AG20443 (cell line): Measurements from ENCODE around the gene AGTR1.
A peak's percentile ranks its signal among the peaks of the same experiment; 100 is the strongest.

Experiments used
- DNase-seq: peaks from one replicate; pipeline ENCODE4 v3.0.0; 2012; ENCODE audit warnings: low spot score, mixed read lengths

The AGTR1 gene

DNA sequence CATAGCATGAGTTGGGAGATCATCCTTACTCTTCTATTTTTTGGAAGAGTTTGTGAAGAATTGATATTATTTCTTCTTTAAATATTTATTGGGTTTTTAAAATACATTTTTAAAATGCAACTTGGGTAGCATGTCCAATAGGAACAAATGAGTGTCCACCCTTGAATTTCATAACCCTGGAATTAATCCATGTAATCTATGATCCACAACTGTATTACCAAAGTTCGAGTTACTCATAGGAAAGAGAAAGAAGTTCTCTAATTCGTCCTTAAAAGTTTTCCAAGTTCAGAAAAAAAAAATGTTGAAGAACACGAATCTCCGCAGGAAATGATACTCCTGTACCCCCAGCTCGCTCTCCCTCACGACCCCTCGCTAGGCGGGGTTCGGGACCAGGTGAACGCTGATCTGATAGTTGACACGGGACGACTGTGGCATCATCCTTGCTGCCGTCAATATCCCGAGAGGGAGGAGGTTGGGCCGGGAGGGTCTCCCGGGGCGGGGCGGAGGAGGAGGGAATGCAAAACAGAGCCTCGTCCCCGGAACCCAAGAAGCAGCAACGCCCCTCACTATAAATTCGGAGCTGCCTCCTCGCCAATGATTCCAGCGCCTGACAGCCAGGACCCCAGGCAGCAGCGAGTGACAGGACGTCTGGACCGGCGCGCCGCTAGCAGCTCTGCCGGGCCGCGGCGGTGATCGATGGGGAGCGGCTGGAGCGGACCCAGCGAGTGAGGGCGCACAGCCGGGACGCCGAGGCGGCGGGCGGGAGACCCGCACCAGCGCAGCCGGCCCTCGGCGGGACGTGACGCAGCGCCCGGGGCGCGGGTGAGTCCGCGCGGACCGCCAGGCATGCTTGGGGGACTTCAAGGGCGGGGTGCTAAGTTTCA lies at the start of gene AGTR1:
AGTR1 (plus strand) TSS at position 598 of the 884 bp plus-strand sequence. CDS start 43,133 bp downstream, outside the sequence.
- peak; percentile 67 for DNase-seq

DNA sequence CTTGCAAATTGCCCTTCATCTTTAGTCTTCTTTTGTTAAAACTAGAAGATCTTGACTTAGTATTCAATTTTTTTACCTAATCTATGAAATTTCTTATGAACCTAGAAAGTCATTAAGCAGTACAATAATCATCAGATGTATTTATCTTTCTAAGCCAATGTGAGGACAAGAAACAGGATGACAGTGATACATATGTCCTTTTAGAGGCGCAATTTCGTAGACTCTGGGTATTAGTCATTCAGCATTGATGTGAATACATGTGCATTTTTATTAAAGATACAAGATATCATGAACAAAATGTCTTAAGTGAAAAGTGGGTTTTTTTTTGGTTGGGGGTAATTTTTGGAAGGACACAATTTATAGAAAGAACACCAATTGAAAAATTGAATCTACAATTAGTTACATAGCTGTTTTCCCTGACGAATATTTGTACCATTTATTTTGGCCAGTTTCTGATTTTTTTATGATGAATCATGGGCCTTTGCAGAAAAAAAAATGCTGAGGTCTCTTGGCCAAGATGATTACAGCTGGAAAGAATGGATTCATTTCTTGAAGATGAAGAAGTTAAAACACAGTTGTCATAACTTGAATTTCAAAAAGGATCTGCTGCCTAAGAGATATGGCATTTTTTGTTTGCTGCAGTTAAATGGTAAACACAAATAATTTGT lies 48.9 kb upstream of the AGTR1 start:
- DNase-seq = peak; percentile 59

DNA sequence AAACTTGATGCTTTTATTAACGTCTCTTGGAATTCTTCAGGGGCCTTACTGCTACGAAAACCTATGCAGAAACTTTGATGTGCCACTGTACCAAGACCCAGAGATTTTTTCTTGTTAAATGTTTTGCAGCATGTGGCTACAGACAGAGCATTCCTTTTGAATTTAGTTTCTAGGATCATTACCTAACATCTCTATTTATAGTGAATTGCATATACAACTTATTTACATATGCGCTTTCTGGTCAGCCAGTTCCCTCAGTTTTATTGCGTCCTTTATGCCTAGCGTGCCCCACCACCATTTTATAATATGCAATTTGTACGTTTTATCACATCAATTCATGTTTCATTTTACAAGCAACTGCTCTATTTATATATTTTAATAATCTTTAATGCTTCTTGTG lies 46.2 kb upstream of the AGTR1 start:
- DNase-seq = no peak

DNA sequence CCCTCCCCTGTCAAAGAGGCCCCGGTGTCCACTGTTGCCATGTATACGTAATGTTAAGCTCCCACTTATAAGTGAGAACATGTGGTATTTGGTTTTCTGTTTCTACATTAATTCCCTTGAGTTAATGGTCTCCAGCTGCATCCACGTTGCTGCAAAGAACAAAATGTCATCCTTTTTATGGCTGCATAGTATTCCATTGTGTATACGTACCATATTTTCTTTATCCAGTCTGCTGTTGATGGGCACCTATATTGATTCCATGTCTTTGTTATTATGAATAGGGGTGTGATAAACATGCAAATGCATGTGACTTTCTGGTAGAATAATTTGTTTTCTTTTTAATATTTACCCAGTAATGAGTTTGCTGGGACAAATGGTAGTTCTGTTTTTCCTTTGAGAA lies 43.3 kb upstream of the AGTR1 start:
- no peak for DNase-seq

DNA sequence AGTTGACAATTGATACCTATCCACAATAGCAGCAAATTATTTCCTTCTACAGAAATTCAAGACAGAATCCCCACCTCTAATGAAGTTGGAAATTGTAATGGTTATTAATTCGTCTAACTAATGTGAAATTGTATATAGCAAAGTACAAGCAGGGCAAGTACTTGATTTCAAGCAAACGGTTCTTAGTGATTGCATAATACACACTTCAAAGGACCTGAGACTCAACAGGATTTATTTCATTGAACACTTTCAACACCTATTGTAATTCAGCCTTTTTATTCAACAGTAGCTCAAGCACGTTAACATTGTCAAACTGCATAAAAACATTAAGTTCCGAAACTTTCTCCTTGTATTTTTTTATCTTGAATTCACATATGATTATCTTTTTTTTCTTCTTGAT lies 40.2 kb upstream of the AGTR1 start:
- DNase-seq = no peak

DNA sequence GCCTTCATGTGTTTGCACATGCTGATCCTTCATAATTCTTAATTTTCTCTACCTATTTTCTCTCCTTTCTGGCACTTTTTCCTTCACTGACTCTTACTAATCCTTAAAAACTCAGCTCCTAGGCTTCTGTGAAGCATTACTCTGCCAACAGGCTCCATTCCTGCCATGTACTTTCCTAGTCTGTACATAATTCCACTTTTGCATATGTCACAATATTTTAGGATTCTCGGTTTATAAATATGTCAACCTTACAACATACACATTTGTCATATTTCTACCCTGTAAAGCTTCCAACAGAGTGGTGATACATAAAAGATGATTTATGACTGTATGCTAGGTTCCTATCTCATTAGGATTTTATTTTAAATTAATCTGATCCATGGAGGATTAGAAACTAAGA lies 38.2 kb upstream of the AGTR1 start:
- no peak for DNase-seq

DNA sequence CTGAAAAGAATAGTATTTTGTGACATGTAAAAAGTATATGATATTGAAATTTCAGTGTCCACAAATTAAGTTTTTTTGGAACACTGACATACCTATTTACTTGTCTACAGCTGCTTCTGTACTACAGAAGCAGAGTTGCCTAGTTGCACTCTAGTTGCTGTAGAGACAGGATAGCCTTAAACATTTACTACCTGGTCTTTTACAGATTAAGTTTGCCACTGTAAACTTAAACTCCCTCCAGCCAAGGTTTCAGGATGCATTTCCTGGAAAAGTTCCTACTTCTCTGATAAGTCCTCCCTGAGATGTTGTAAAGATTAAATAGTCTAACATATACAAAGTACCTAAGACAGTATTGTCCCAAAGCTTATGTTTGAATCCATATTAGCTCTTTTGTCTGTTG lies 17.4 kb upstream of the AGTR1 start:
- no peak for DNase-seq

DNA sequence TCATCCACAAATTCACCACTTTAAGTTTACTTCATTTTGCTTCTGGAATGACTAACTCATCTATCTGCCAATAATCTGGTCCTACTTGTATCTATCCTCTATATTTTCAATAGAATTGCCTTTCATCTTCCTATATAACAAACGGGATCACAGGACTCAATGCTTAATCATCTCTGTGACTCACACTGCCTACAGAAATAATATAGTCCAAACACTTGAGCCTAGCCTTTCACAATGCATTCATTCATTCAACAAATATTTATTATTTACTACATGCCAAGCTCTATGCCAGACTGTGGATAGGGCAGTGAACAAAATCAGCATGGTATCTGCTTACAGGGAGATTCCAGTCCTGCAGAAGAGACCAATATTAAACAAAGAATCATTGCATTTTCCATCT lies 16.6 kb upstream of the AGTR1 start:
- no peak for DNase-seq

DNA sequence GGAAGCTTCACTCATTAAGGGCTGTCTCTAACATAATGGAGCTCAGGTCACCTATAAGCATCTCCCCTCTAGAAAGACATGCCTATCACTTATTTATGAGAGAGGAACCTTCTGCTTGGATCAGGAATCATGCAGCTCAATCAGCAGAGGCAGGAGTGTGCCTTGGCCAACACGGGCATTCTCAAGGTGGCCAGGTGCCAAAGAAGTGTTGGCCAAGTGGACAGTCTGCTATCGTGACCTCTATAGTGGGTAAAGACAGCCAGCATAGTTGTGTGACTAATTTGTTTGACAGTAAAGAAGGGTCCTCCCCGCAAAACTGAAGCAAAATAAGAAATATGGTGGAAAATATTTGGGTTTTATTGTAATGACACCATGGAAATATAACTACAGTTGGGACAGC lies 14.7 kb upstream of the AGTR1 start:
- no peak for DNase-seq

DNA sequence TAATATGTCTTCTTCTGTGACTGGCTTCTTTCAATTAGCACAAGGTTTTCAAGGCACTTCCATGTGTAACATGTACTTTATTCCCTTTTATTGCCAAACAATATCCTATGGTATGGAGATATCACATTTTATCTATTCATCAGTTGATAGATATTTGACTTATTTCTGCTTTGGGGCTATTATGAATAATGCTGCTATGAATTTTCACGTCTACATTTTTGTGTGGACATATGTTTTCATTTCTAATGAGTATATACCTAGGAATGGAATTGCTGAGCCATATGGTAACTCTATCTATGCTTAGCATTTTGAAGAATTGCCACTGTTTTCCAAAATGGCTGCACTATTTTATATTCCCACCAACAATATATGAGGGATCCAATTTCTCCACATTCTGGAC lies 3.6 kb upstream of the AGTR1 start:
- no peak for DNase-seq

DNA sequence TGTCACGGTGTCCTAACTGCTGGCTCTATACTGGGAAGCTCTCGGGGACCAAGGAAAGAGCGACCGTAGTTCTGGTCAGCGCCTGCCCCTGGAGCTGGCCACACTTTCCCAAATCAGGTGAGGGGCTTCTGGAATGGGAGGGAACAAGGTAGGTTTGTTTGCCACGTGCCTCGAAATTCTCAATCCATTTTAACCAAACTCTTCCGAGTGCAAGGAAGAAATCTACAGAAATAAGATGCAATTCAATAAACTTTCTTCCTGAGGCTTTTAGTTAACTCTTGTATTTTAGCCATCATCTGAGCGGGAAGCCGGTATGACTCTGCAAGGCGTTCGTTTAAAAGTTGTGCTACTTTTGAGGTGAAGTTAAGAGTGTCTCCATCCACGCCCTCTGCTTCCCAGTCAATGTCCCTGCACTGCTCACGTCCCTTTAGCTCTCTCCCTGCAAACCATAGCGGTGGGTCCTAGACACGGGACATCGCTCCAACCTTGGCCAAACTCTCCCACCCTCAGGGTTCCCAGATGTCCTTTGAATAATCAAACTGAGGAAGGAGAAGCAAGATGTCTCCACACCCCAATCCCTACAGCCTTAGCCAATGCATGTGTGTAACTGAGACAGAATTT lies 597 bp downstream of the AGTR1 start:
- DNase-seq = peak; percentile 21

DNA sequence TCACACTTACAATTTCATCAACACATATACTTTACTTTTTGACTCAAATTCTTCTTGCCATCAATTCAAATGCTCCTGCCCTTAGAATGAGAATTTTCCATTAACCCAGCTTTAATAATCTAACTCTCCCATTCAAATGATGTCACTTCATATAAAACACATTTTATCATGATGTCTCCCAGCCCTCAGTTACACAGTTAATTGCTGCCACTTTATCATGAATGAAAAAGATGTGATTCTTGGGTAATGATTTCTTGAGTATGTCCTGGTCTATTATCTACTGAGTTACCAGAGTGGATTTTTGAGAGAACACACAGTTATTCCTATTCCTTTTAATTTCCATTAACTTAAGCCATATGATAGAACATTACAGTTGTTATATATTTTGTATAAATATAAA lies 7.6 kb downstream of the AGTR1 start:
- no peak for DNase-seq

DNA sequence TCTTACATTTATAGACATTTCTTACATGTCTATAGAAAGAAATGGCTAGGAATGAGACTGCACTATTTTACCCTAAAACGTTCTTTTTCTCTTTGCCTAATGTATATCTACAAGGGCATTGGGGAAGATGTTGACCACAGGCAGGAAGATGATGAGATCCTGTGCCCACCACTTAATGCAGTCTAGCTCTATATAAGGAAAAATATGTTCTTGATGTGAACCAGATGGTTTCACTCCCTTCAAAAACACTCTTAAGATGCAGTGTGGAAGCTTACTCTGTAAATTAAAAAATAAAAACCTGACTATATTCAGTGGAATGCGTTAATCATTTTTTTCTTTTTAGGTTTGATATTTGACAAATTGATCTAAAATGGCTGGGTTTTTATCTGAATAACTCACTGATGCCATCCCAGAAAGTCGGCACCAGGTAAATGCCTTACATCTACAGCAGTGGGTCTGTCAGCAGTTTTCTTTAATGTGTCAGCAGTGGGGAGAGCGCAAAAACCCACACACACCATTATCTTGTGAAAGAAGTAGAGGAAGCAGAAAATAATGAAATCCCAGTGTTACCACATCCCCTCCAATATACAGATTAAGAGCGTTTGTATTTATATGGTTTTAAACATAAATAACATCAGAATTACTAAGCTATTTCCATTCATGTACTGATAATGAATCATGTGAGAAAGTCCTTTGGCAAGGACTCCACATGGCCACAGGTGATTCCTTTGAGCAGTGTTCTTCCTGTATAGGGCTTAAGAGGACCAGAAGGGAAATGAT lies 10.1 kb downstream of the AGTR1 start:
- DNase-seq = no peak

DNA sequence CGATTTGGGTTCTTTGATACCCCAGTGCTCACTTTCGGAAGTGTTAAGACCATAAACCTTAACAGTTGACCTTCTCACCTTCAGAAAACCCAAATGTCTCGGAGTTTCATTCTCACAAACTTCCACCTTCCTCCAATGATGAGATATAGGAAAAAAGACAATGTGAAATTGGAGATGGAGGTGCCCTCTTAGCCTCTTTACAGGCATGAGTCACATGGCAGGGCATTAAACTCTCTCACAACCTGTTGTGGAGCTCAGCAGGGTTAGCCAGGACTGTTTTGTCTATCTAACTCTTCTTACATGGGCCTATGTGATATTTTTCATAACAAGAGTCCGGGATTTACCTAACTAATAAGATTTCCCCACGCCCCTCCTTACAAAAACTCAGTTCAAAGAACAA lies 10.7 kb downstream of the AGTR1 start:
- DNase-seq = no peak

DNA sequence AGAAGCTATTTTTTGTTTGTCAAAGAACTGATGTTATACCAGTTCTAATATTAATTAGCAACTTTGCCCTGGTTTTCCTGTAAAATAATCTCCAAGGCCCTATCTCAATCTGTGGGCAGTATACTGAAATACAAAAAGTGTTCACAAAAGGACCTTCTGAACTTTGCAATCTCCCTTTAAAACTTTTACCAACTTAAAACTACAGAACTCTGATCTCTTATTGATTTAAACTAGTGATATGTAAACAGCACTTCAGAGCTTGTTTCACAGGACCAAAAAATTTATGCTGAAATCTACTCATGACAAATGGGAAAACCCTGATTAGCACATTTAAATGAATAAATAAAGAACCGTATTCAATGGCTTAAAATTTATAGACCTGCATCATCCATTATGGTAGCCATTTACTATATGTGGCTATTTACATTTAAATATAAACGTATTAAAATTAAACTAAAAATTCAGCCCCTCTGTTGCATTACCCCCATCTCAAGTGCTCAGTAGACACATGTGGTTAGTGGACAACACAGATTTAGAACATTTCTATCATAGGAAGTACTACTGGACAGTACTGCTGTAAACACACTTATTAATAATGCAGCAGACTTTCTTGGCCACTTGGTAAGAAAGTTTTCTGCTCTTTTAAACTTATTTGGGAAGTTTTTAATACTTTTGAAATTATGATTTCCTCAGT lies 12.0 kb downstream of the AGTR1 start:
- DNase-seq = no peak

DNA sequence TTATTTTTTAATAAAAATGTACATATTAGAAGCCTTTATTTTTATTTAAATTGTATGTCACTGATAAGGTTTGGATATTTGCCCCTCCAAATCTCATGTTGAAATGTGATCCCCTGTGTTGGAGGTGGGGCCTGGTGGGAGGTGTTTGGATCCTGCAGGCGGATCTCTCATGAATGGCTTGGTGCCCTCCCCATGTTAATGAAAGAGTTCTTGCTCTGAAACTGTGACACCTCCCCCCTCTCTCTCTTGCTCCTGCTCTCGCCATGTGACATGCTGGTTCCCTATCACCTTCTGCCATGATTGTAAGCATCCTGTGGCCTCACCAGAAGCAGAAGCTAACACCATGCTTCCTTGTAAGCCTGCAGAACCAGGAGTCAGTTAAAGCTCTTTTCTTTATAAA lies 13.0 kb downstream of the AGTR1 start:
- no peak for DNase-seq

DNA sequence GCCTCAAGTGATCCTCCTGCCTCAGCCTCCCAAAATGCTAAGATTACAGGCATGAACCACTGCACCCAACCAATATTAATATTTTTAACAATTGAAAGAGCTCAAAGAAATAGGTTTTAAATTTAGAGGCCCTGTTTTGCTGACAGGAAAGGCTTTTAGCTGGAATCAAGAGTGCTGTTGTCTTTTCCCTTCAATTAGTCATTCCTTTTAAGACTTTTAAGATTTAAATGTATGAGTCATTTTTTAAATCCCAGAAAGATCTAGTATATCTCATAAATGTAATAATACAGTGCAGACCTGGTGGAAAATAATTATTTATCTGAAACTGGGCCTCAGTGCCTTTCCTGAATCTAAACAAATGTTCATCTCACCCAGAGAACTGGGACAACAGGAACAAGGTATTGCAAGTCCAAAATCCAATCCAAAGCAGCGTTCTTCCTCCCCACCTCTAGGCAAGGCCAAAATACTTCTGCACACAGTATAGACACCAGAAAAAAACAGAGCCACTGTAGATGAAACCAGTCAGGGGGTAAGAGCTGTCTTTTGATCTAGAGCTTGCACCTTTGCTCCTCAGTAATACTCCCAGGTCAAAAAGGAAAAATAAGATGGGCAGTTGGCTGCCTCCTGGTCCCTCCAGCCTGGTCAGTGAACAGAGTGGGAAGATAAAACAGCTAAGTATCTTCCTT lies 14.4 kb downstream of the AGTR1 start:
- DNase-seq = no peak

DNA sequence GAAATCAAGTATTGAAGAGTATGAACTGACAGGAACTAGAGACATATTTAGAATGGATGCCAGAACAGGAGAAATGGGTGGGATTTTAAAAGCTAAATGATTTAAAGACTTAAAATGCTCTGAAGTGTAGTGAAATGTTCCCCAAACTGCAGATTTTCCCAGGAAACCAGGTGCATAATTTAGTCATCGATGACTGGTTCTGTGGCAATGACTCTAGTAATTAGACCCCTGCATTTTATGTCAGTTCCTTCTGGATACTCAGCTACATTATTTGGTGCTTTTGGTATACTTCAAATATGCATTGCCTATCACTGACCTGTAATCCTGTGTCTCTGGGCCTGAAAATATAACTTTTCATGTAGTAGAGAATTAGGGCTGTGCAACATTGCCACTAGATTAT lies 16.8 kb downstream of the AGTR1 start:
- DNase-seq = no peak

DNA sequence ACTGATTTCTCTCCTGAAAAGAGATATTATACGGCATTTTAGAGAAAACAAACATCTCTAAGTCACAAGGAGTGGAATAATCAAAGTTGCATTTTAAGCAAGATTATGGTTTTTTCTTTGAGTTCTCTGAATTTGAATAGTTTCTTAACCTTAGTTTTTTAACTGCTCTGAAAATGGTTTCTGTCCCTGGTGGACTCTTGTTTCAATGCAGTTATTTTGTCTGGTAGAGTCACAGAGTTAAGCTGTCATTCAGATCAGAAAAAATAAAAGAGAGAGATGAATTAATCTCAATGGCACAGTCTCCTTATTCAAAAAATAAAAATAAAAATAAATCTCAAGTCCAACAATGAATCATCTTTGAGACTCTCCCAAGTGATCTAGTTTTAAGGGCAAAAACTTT lies 19.0 kb downstream of the AGTR1 start:
- DNase-seq = no peak

DNA sequence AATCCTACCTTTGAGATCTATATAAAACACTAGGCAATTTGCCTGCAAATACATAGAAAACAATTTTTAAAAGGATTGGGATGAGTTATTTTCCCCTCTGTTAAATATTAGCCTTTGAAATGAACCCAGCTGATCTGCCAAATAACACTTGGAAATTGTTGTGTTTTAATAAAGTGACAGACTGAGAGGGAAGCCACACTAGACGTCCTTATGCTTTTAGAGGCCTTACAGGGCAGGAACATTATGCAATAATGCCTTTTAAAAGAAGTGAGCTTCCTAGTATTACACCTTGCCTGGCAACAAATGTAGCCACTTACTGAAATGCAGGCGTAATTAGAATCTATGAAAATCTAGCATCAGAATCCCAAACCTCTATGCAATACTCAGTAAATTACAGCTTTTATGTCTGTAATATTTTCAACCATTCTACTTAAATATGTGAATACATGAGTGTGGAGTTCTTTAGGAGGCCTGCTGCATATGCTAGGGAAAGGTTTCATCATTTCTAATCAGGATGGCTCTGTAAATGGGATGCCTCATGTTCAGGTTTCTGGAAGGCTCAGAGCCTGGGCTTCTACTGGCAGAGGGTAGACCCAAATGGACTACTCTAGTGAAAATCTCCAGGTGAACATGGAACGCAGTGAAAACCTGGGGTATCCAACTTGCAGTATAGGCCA lies 20.3 kb downstream of the AGTR1 start:
- DNase-seq = no peak
